ENCODE data around the gene PIR. TPM values are rescaled to one million over a fixed set of nuclear protein-coding genes. Genes with fewer than 3 reads are reported as not detected.

The PIR gene
- total RNA-seq, 2 experiments from 2014 or later = 2.4 to 3.1 TPM

DNA sequence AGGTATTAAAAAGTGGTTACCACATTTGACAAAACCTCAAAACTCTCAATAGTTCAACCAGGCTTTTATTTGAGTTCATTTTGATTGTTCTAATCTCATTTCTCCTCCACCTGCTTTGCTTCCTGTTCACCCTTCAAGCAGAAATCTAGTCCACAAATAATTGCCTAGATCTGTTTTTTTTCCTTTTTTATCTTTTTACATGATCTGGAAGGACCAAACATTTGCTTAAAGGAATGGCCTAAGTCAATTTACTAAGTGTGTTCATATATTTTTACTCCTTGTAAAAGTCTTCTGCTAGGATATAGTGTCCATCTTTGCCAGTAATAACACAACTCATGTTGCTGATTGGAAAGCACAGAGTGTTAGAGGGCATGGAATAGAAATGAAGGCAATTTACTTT is 82.7 kb downstream of the PIR start:
- Mint-ChIP-seq H3K4me1 (ENCODE audit: low read depth) (no peaks in the 10 kb centered on the region), H3K36me3 (no peaks in the 10 kb centered on the region), H3K9me3 (no peaks in the 10 kb centered on the region), H3K27me3 (peaks cover 2% of the 10 kb centered on the region), H3K27ac (no peak overlapping the region), H3K4me3 (no peak overlapping the region)
- ChIA-PET CTCF (no interaction called here), POLR2A (no interaction called here)
- intact Hi-C loops (cut with micrococcal nuclease) = no loop called here
- no peak for DNase-seq

DNA sequence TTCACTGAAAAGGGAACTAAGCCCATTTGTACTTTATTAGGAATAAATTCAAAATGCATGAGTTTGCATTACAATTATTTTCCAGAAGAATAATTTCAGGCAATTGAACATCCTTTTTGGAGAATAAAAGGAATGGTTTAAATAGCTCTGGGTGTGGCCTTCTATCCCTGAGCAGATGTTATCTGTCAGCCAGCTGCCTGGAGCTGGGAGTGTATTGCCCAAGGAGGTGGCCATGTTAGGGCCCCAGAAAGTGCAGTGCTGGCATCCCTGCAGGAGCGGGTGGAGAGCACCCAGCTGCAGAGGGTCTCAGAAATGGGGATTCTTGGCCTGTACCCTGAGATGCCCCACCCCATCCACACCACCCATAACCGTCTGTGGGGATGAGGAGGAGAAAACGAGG is 87.3 kb downstream of the PIR start:
- Mint-ChIP-seq H3K27me3 (no peaks in the 10 kb centered on the region), H3K27ac (no peak overlapping the region), H3K36me3 (no peaks in the 10 kb centered on the region), H3K4me1 (ENCODE audit: low read depth) (no peaks in the 10 kb centered on the region), H3K9me3 (no peaks in the 10 kb centered on the region), H3K4me3 (no peak overlapping the region)
- DNase-seq = no peak
- ChIA-PET CTCF (no interaction called here), POLR2A (no interaction called here)
- intact Hi-C loops (cut with micrococcal nuclease) = no loop called here

DNA sequence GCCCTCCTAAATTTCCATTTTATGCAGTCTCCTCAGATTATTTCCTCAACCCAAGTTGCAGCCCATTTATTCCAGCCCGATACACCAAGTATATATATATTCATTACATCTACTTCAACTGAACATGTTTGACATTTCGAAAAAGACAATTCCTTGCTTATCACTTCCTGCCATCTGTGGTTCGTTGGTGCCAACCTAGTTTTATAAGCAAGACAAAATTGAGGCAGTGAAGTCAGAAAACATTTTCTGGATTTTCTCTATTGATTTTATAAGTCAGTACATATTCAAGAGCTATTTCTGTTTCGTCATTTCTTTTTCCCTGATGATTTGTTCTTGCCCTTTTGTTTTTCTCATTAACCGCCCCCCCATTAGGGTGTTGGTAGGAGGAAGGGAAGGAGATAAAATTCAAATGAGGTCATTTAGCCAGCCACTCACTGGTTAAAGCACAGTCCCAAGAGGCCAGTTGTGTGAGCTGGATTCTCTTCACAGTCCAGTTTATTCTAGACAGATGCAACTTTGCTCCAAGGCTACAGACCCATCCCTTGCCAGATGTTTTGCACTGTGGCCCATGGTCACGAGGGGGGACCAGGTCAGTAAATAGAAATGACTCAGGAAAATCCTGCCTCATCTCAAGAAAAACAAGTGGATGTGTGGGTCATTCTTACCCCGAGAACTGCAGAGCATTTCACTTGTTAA is 88.6 kb downstream of the PIR start:
- no peaks in the 10 kb centered on the region for H3K9me3 Mint-ChIP-seq
- no peaks in the 10 kb centered on the region for H3K27me3 Mint-ChIP-seq
- ChIA-PET CTCF (no interaction called here), POLR2A (no interaction called here)
- no peaks in the 10 kb centered on the region for H3K4me1 Mint-ChIP-seq (ENCODE audit: low read depth)
- no peaks in the 10 kb centered on the region for H3K36me3 Mint-ChIP-seq
- no peak overlapping the region for H3K27ac Mint-ChIP-seq
- DNase-seq = no peak
- no peak overlapping the region for H3K4me3 Mint-ChIP-seq
- intact Hi-C loops (cut with micrococcal nuclease) = no loop called here

DNA sequence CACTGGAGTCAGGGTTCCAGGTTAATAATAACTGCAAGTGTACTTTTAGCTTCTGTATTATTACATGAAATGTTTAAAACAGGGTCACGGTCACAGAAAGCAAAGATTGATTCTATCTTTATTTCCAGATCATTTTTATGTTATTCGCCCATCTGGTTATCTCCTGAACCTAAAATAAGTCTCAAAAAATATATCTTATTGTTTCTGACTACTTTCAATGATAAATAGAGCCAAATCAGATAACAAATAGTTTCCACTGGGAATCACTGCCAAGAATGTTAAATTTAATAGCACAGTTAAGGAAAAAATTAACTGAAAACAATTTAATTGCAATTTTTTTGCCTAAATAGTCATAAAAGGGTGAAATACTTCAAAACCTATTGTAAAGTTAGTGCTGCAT is 91.8 kb downstream of the PIR start:
- no peak overlapping the region for H3K4me3 Mint-ChIP-seq
- ChIA-PET CTCF (no interaction called here), POLR2A (no interaction called here)
- H3K27ac Mint-ChIP-seq = no peak overlapping the region
- no peaks in the 10 kb centered on the region for H3K36me3 Mint-ChIP-seq
- H3K27me3 Mint-ChIP-seq = no peaks in the 10 kb centered on the region
- intact Hi-C loops (cut with micrococcal nuclease) = no loop called here
- no peak for DNase-seq
- no peaks in the 10 kb centered on the region for H3K9me3 Mint-ChIP-seq
- H3K4me1 Mint-ChIP-seq (ENCODE audit: low read depth) = no peaks in the 10 kb centered on the region

DNA sequence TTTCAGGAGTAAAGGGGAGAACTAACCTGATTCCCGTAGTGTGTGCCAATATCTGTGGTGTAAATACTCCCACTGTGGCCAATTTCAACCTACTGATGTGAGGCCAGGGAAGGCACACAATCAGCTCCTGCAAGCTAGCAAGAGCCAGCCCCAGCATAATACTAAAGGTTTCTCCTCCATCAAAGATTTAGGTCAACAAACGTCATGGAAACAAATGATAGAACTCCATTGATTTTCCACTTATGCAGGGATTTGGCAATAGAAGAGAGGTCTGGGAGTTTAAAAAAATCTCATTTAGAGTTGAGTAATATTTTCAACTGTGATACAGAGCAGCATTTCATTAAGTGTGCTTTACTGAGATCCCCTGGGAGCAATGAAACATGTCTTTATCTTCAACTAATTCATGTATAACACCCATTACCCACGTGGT is 93.2 kb downstream of the PIR start:
- no peak overlapping the region for H3K27ac Mint-ChIP-seq
- no peak overlapping the region for H3K4me3 Mint-ChIP-seq
- DNase-seq = no peak
- POLR2A ChIA-PET = no interaction called here
- H3K4me1 Mint-ChIP-seq (ENCODE audit: low read depth) = no peaks in the 10 kb centered on the region
- CTCF ChIA-PET = no interaction called here
- no peaks in the 10 kb centered on the region for H3K9me3 Mint-ChIP-seq
- H3K36me3 Mint-ChIP-seq = no peaks in the 10 kb centered on the region
- no peaks in the 10 kb centered on the region for H3K27me3 Mint-ChIP-seq
- intact Hi-C loops (cut with micrococcal nuclease) = no loop called here

DNA sequence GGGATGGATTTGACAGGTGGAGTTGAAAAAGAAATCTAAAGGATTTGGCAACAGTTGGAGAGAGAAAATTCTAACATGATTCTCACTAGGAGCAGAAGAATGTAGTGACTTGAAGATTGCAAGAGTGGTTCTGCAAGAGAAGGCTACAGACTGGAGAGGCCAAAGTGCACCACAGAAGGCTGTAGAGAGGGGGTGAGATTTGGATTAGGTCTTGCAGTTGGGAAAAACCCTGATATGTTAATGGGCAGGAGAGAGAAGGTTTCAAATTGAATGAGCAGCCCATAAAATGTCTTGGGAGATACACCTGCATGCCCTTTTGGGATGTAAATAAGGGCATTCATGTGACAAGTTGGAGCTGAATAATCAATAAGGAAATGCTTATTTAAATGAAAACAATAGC is 94.3 kb downstream of the PIR start:
- Mint-ChIP-seq H3K4me1 (ENCODE audit: low read depth) (no peaks in the 10 kb centered on the region), H3K9me3 (no peaks in the 10 kb centered on the region), H3K27me3 (no peaks in the 10 kb centered on the region), H3K36me3 (no peaks in the 10 kb centered on the region), H3K27ac (no peak overlapping the region), H3K4me3 (no peak overlapping the region)
- ChIA-PET CTCF (no interaction called here), POLR2A (no interaction called here)
- intact Hi-C loops (cut with micrococcal nuclease) = no loop called here
- DNase-seq = no peak

DNA sequence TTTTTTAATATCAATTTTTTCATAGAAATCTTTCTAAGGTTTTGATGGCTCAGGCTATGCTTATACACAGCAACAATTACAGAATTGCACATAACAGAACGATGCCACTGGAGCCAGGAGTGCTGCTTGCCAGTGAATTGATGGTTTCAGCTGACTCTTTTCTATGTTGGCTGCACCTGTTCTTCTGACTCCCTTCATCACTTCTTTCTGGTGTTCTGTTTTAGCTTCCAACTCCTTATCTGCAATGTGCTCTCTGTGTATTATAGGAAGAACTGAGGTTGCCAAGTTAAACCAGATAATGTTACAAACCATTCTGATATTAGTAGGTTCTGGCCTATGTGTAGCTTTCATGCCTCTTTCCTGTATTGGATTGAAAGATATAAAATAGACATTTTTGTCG is 97.3 kb downstream of the PIR start:
- no peaks in the 10 kb centered on the region for H3K36me3 Mint-ChIP-seq
- H3K27ac Mint-ChIP-seq = no peak overlapping the region
- ChIA-PET CTCF (no interaction called here), POLR2A (no interaction called here)
- H3K9me3 Mint-ChIP-seq = no peaks in the 10 kb centered on the region
- peaks cover 2% of the 10 kb centered on the region for H3K27me3 Mint-ChIP-seq
- no peak overlapping the region for H3K4me3 Mint-ChIP-seq
- intact Hi-C loops (cut with micrococcal nuclease) = no loop called here
- DNase-seq = no peak
- no peaks in the 10 kb centered on the region for H3K4me1 Mint-ChIP-seq (ENCODE audit: low read depth)

DNA sequence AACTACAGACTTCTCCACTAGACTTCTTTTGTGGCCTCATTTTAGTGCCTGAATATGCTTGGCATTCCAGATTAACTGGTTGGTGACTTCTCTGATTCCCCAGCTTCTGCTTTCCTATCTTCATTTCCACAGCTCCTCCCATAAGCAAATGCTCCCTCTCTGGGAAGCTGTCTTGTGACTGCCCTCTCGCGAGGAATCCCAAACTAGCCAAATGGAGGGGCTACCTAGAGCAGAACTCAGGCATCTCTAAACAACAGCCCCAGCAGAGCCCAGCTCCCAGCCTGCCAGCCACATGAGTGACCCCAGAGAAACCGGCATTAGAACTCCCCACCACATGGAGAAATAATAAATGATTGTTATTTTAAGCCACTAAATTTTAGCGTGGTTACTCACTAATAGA is 101.3 kb downstream of the PIR start:
- intact Hi-C loops (cut with micrococcal nuclease) = no loop called here
- no peak for DNase-seq
- H3K4me3 Mint-ChIP-seq = no peak overlapping the region
- no peaks in the 10 kb centered on the region for H3K4me1 Mint-ChIP-seq (ENCODE audit: low read depth)
- ChIA-PET POLR2A (no interaction called here), CTCF (no interaction called here)
- H3K27ac Mint-ChIP-seq = no peak overlapping the region
- no peaks in the 10 kb centered on the region for H3K9me3 Mint-ChIP-seq
- H3K27me3 Mint-ChIP-seq = peaks cover 2% of the 10 kb centered on the region
- H3K36me3 Mint-ChIP-seq = no peaks in the 10 kb centered on the region

DNA sequence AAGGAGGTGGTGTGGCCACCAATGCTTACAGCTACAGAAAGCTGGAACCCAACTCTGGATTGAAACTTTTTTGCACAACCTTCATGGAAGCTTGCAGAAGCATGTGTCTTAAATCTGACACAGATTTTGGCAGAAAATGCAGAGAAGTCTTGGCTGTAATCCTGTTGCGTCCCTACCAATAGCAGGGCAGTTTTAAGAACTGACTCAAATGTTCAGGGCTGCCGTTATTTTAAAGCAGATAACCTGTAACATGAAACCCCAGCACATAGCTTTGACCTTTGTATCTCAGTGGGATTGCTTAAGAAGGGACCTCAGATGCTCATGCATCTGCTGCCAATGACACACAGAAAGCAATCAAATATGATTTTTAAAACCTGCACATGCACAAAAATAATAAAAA is 108.8 kb downstream of the PIR start, which contains the start of gene VEGFD:
Gene VEGFD (minus strand): TSS at position 110 of the 400 bp plus-strand sequence. CDS start 467 bp downstream, outside the sequence.
- Mint-ChIP-seq H3K27ac (no peak within 1 kb of the TSS), H3K4me3 (no peak within 1 kb of the TSS), H3K36me3 (no peaks in the 10 kb centered on the region), H3K27me3 (no peaks in the 10 kb centered on the region), H3K4me1 (ENCODE audit: low read depth) (no peaks in the 10 kb centered on the region), H3K9me3 (no peaks in the 10 kb centered on the region)
- intact Hi-C loops (cut with micrococcal nuclease) = no loop called here
- ChIA-PET POLR2A (no interaction called here), CTCF (no interaction called here)
- no peak for DNase-seq

DNA sequence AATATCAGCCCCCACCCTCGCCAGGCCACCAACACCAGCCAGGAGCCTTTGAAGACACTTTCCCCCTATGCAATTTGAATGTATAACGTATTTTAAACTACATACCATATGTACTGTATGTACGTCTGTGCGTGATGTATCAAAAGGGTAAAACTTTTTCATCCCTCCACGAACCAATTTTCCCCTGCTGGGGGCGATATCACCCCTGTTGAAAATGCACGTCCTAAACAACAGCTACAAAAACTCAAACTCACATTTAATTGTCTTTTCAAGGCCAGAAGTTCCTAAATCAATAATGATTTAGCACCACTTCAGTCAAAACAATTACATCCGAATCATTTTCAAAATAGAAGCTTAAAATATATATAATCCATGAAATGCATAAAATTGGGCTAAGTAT is 110.3 kb downstream of the PIR start:
- no peak for DNase-seq
- H3K36me3 Mint-ChIP-seq = no peaks in the 10 kb centered on the region
- CTCF ChIA-PET = no interaction called here

DNA sequence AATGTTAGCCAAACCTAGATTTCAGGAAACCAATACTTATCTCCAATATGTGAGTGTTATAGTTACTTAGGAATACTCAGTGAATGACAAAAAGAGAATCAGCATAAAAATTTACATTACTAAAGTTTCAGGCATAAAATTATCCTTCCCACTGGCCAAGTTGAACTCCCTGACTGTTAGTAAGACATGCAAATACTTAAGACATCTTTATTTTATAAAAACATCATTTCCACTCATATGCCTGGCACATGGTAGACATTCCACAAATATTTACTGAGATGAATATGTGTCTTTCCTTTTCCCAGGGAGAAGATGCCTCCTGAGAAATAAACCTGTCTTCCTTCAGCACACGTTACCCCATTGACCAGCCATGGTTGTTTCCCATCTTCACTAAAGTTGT is 116.2 kb downstream of the PIR start:
- Mint-ChIP-seq H3K9me3 (no peaks in the 10 kb centered on the region), H3K27me3 (peaks cover 3% of the 10 kb centered on the region), H3K4me1 (ENCODE audit: low read depth) (no peaks in the 10 kb centered on the region), H3K36me3 (no peaks in the 10 kb centered on the region), H3K27ac (no peak overlapping the region), H3K4me3 (no peak overlapping the region)
- CTCF ChIA-PET = no interaction called here
- intact Hi-C loops (cut with micrococcal nuclease) = no loop called here
- POLR2A ChIA-PET = no interaction called here
- DNase-seq = no peak

More for the DNA sequence above, 110.3 kb downstream of the PIR start:
- Mint-ChIP-seq H3K4me3 (no peak overlapping the region), H3K4me1 (ENCODE audit: low read depth) (no peaks in the 10 kb centered on the region), H3K27me3 (no peaks in the 10 kb centered on the region), H3K9me3 (no peaks in the 10 kb centered on the region), H3K27ac (no peak overlapping the region)
- POLR2A ChIA-PET = no interaction called here
- intact Hi-C loops (cut with micrococcal nuclease) = no loop called here

DNA sequence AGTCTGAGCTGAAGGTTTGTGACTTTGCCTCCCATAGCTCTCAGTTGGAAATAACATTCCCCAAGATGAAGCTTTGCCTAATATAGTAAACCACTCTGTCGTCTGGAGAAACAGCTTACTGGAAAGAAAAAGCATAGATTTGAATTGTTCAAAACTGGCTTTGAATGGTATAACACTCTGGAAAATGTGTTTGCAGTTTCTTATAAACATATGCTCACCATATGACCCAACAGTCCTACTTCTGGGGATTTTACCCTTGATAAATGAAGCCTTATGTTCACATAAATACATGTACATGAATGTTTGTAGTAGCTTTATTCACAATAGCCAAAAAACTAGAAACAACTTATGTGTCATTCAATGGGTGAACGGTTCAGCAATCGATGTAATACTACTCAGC is 119.2 kb downstream of the PIR start:
- H3K9me3 Mint-ChIP-seq = no peaks in the 10 kb centered on the region

DNA sequence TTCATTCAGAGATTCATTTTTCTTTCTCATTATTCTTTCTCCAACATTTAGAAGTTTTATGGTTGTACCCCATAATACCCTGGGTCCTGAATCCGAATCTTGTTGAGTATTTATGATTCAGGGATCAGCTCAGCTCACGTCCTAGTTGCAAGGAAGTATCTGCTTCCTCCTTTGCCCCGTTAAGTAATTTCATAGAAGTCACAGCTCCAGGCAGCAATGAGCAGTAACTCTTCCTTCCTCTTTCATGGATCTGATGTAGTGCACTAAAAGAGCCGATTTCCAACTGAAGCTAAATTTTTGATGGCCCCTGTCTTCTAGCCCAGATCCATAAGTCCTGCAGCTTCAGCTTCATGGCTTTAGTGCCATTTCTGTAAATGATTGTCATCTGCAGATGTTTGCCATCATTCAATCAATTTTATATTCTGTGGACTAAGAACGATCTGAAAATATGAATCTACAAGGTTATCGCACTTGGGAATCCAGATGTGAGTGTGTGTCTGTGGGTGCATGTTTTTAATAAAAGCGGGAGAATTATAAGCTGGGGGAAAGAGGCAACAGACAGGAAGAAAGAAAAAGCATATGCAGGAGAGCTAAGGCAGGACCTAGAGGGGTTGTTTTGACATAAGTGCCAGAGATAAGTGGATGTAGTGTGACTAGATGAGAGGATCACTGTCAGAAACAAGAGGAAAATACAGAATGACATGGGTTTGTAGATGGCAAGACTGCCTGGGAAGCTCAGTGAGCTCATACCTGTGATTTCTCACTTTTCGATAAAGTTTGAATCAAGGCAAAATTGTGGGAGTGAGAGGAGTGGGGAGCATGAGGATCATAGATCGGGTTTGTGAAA is 126.4 kb downstream of the PIR start:
- POLR2A ChIA-PET = no interaction called here
- intact Hi-C loops (cut with micrococcal nuclease) = no loop called here
- H3K36me3 Mint-ChIP-seq = no peaks in the 10 kb centered on the region
- DNase-seq = no peak
- H3K4me1 Mint-ChIP-seq (ENCODE audit: low read depth) = no peaks in the 10 kb centered on the region
- CTCF ChIA-PET = no interaction called here
- no peak overlapping the region for H3K27ac Mint-ChIP-seq
- H3K27me3 Mint-ChIP-seq = peaks cover 17% of the 10 kb centered on the region
- no peak overlapping the region for H3K4me3 Mint-ChIP-seq
- H3K9me3 Mint-ChIP-seq = no peaks in the 10 kb centered on the region

More for the DNA sequence above, 119.2 kb downstream of the PIR start:
- ChIA-PET CTCF (no interaction called here), POLR2A (no interaction called here)
- H3K27me3 Mint-ChIP-seq = peaks cover 8% of the 10 kb centered on the region
- no peak overlapping the region for H3K4me3 Mint-ChIP-seq
- no peak overlapping the region for H3K27ac Mint-ChIP-seq
- DNase-seq = no peak
- H3K4me1 Mint-ChIP-seq (ENCODE audit: low read depth) = no peaks in the 10 kb centered on the region
- no peaks in the 10 kb centered on the region for H3K36me3 Mint-ChIP-seq
- intact Hi-C loops (cut with micrococcal nuclease) = no loop called here
